A549 (cell line): ENCODE results near the gene LRRC2. TPM values are rescaled to one million over a fixed set of nuclear protein-coding genes. Genes with fewer than 3 reads are reported as not detected.

Source experiments
- ATAC-seq, 2 experiments: fragments of 200-7000 bp in 1 of 2; fragments of >200 bp in 1 of 2; cut with Nextera tagmentation in 1 of 2; cut with Tn5 transposase in 1 of 2; 3 replicates each; pipeline versions ENCODE4 v1.8.0 to v1.9.1; 2018 to 2020; ENCODE audit warnings: mild to moderate bottlenecking in 1 of 2, moderate library complexity in 1 of 2
- CTCF ChIA-PET: fragments of 300-600 bp; sonication (Branson Sonifier 250); formaldehyde crosslinking; extraction: SDS; loops from one replicate; lab custom pipeline; 2021; ENCODE audit warnings: antibody characterized with exemption, inconsistent platforms; lab: Yijun Ruan, JAX
- POLR2A ChIA-PET: fragments of 350-600 bp; formaldehyde crosslinking; extraction: SDS; loops from one replicate; lab custom pipeline; 2021; ENCODE audit warnings: antibody characterized with exemption, inconsistent platforms; lab: Yijun Ruan, JAX
- DNase-seq, 2 experiments: peaks; one replicate each; pipeline versions ENCODE4 v3.0.0 to v3.0.0-alpha.2; 2011 to 2016; ENCODE audit warnings: low read depth in 1 of 2, low spot score in 1 of 2
- FAIRE-seq: peaks from 2 replicates; lab custom pipeline; 2011; peaks lifted over from hg19 to GRCh38; lab: Jason Lieb, UNC
- H3K27ac ChIP-seq, 2 experiments: fragments of >200 bp; sonication (Bioruptor Twin); formaldehyde crosslinking; 3 replicates each; pipeline ENCODE4 v1.5.1; 2016 to 2017
- H3K4me1 ChIP-seq: fragments of >200 bp; sonication (Bioruptor Twin); formaldehyde crosslinking; 3 replicates; pipeline ENCODE4 v1.6.1; 2016
- H3K4me2 ChIP-seq: fragments of >200 bp; sonication (Bioruptor Twin); formaldehyde crosslinking; 3 replicates; pipeline ENCODE4 v1.6.1; 2016
- H3K4me3 ChIP-seq: fragments of >200 bp; sonication (Bioruptor Twin); formaldehyde crosslinking; 3 replicates; pipeline ENCODE4 v1.5.1; 2016
- H3K9me3 ChIP-seq: fragments of >200 bp; sonication (Bioruptor Twin); formaldehyde crosslinking; 3 replicates; pipeline ENCODE4 v1.6.1; 2016
- BHLHE40 ChIP-seq: IDR thresholded peaks from 2 replicates; pipeline ENCODE4 v1.6.1; 2012; ENCODE audit warnings: low read depth, low read length, inconsistent platforms
- CBX8 ChIP-seq: fragments of 200-600 bp; sonication (generic); IDR thresholded peaks from 2 replicates; pipeline ENCODE4 v1.6.1; 2016
- CTCF ChIP-seq: fragments of >200 bp; sonication (Bioruptor Twin); formaldehyde crosslinking; IDR thresholded peaks from 3 replicates; pipeline ENCODE4 v1.5.1; 2016
- EP300 ChIP-seq, 2 experiments: fragments of >200 bp; sonication (Bioruptor Twin); formaldehyde crosslinking; IDR thresholded peaks; 2 replicates in 1 of 2; 3 replicates in 1 of 2; pipeline ENCODE4 v1.6.1; 2016 to 2017
- FOSL2 ChIP-seq, 2 experiments: fragments of 450-650 bp in 1 of 2; fragments of >200 bp in 1 of 2; sonication (Bioruptor Twin) in 1 of 2; formaldehyde crosslinking; IDR thresholded peaks; 2 replicates each; pipeline versions ENCODE4 v1.5.0 to v1.6.1; 2016 to 2020; ENCODE audit warnings: mild to moderate bottlenecking in 1 of 2, moderate library complexity in 1 of 2
- HDAC2 ChIP-seq: fragments of 200-600 bp; sonication (generic); IDR thresholded peaks from 2 replicates; pipeline ENCODE4 v1.6.1; 2016
- HMGXB4 ChIP-seq: fragments of 250-450 bp; sonication (Bioruptor Pico); IDR thresholded peaks from 2 replicates; pipeline ENCODE4 v1.5.0; 2021; ENCODE audit warnings: mild to moderate bottlenecking, moderate library complexity, borderline replicate concordance
- JUN ChIP-seq, 2 experiments: fragments of >200 bp; sonication (Bioruptor Twin); formaldehyde crosslinking; IDR thresholded peaks; 2 replicates in 1 of 2; 3 replicates in 1 of 2; pipeline ENCODE4 v1.6.1; 2016 to 2017
- JUNB ChIP-seq: fragments of >200 bp; sonication (Bioruptor Twin); formaldehyde crosslinking; IDR thresholded peaks from 2 replicates; pipeline ENCODE4 v1.6.1; 2016
- POLR2A ChIP-seq: IDR thresholded peaks from 2 replicates; pipeline ENCODE4 v1.6.1; 2012; ENCODE audit warnings: mild to moderate bottlenecking, low read length
- RAD21 ChIP-seq, 2 experiments: fragments of >200 bp in 1 of 2; sonication (Bioruptor Twin) in 1 of 2; formaldehyde crosslinking in 1 of 2; IDR thresholded peaks in 1 of 2; conservative IDR thresholded peaks in 1 of 2; 2 replicates in 1 of 2; 3 replicates in 1 of 2; pipeline ENCODE4 v1.6.1; 2012 to 2018; ENCODE audit warnings: inconsistent platforms in 1 of 2
- SMC3 ChIP-seq: fragments of >200 bp; sonication (Bioruptor Twin); formaldehyde crosslinking; IDR thresholded peaks from 3 replicates; pipeline ENCODE4 v1.6.1; 2018; ENCODE audit warnings: inconsistent platforms
- TFCP2L1 ChIP-seq: fragments of 250-450 bp; sonication (Bioruptor Pico); IDR thresholded peaks from 2 replicates; pipeline ENCODE4 v1.5.0; 2021; ENCODE audit warnings: mild to moderate bottlenecking
- TP53 ChIP-seq: fragments of 250-450 bp; sonication (Bioruptor Pico); IDR thresholded peaks from 2 replicates; pipeline ENCODE4 v1.5.0; 2021; ENCODE audit warnings: mild to moderate bottlenecking, moderate library complexity
- USF2 ChIP-seq: fragments of 450-650 bp; IDR thresholded peaks from 2 replicates; pipeline ENCODE4 v1.6.1; 2014; ENCODE audit warnings: antibody characterized with exemption
- WGBS: methylation state at CpG from one replicate; pipeline ENCODE4 v1.1.6; 2017; ENCODE audit errors: missing lambda C conversion rate; 5-methylcytosine and 5-hydroxymethylcytosine counted together
- polyA plus RNA-seq, 4 experiments: library from polyadenylated mRNA; depleted of rRNA in 3 of 4; stranded (reverse); fragments of >200 nt; fragmentation: RNase III in 1 of 4; extraction: RNeasy Plus Mini Kit Qiagen cat#74134 plus additional on column Dnase treatment in 1 of 4; gene quantifications; 2 replicates in 3 of 4; 3 replicates in 1 of 4; pipeline ENCODE4 v1.2.3, GENCODE V29; 2011 to 2017
- TF ChIP-seq, protein P1 (sequence below): IDR thresholded peaks from 2 replicates; pipeline ENCODE4 v1.6.1; 2012
- TF ChIP-seq, protein P2 (sequence below): IDR thresholded peaks from 2 replicates; pipeline ENCODE4 v1.6.1; 2012

The LRRC2 gene
- polyA plus RNA-seq, 2 of the 4 experiments (the other 2 are of a cell fraction): not detected

DNA sequence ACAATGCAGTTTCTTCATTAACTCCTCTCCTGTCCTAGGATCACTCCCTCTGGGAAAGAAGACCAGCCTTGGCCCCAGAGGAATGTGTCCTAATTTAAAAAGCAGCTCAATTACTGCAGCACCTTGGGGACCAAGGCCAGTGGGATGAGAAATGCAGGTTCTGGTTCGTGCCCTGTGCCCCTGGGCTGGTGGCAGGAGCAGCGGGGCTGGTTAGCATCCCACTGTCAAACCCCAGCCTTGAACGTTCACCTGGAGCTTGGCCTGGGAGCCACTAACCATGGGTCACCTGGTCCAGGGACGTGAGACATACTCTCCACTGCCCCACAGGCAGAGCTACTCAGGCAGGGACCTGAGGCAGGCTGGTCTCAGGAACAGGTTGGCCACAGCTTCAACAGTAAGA, 76.7 kb downstream of the LRRC2 start:
- TF ChIP-seq JUN (IDR thresholded peaks at IDR 0.05): no peak
- TF ChIP-seq EP300 (IDR thresholded peaks at IDR 0.05): no peak
- TF ChIP-seq HDAC2: no peak
- TF ChIP-seq HMGXB4 (CRISPR knock-in tag): no peak
- CTCF ChIA-PET: interaction anchor here (0.6 to 7.0 kb wide), 39 partner anchors 9 to 1467 kb away, joined by 3 to 100 read pairs (median 6); partner anchors contain the start of genes ALS2CL, LRRC2 and RTP3
- Histone ChIP-seq H3K4me2 (no peak overlapping the region), H3K4me3 (no peak overlapping the region), H3K27ac (no peak overlapping the region), H3K4me1 (no peaks in the 10 kb centered on the region), H3K9me3 (no peaks in the 10 kb centered on the region)
- ATAC-seq (no peak), FAIRE-seq (no peak), DNase-seq (no peak)
- POLR2A ChIA-PET: no interaction called here
- WGBS: 0% methylated on average over 2 of the region's 4 CpGs

- FAIRE-seq (no peak), DNase-seq (peak; percentile 84 to 86), ATAC-seq (peak; percentile 97 to 99)
- no peak overlapping the region for H3K27ac ChIP-seq
- peak overlapping the region; percentile 70 for H3K4me2 ChIP-seq
- no peak overlapping the region for H3K4me3 ChIP-seq
- no peaks in the 10 kb centered on the region for H3K9me3 ChIP-seq
- ChIA-PET POLR2A (interaction anchor here (0.6 kb wide), 1 partner anchor 141 kb away, joined by 3 read pairs; no protein-coding TSS in a partner anchor), CTCF (interaction anchor here (0.6 to 7.0 kb wide), 48 partner anchors 8 to 1468 kb away, joined by 3 to 100 read pairs (median 5); partner anchors contain the start of genes ALS2CL, LRRC2 and RTP3)
- TF ChIP-seq, protein P1, sequence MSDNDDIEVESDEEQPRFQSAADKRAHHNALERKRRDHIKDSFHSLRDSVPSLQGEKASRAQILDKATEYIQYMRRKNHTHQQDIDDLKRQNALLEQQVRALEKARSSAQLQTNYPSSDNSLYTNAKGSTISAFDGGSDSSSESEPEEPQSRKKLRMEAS: peak; percentile 39; the same call in 1 of the 2 replicates
- TF ChIP-seq RAD21 (conservative IDR thresholded peaks at IDR 0.05 in 1 of 2, IDR thresholded peaks at IDR 0.05 in 1 of 2) (peak; percentile 91 to 94), TP53 (CRISPR knock-in tag) (no peak), CBX8 (no peak), SMC3 (peak; percentile 93), TFCP2L1 (CRISPR knock-in tag) (no peak), CTCF (peak; percentile 90)
- 24% methylated on average over 6 of the region's 26 CpGs for WGBS
- H3K4me1 ChIP-seq: no peaks in the 10 kb centered on the region
These were observed 77.3 kb downstream of the LRRC2 start for GRCh38 chr3:46488735-46489361.

GRCh38 chr3:46485779-46486175, 80.3 kb downstream of the LRRC2 start:
- Histone ChIP-seq H3K4me1 (no peaks in the 10 kb centered on the region), H3K4me2 (no peak overlapping the region), H3K27ac (no peak overlapping the region), H3K4me3 (no peak overlapping the region), H3K9me3 (no peaks in the 10 kb centered on the region)
- DNase-seq: no peak
- no peak for TF ChIP-seq POLR2A
- TF ChIP-seq JUNB: no peak
- TF ChIP-seq, protein P2, sequence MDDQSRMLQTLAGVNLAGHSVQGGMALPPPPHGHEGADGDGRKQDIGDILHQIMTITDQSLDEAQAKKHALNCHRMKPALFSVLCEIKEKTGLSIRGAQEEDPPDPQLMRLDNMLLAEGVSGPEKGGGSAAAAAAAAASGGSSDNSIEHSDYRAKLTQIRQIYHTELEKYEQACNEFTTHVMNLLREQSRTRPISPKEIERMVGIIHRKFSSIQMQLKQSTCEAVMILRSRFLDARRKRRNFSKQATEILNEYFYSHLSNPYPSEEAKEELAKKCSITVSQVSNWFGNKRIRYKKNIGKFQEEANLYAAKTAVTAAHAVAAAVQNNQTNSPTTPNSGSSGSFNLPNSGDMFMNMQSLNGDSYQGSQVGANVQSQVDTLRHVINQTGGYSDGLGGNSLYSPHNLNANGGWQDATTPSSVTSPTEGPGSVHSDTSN: no peak
- no peak for TF ChIP-seq FOSL2 (IDR thresholded peaks at IDR 0.05)
- TF ChIP-seq FOSL2 (CRISPR knock-in tag; IDR thresholded peaks at IDR 0.05): no peak
- TF ChIP-seq CBX8: no peak
- TF ChIP-seq BHLHE40: no peak
- no peak for TF ChIP-seq USF2
- no peak for FAIRE-seq
- ChIA-PET POLR2A (no interaction called here), CTCF (interaction anchor here (0.7 to 7.0 kb wide), 3 partner anchors 73 to 144 kb away, joined by 4 to 100 read pairs (median 90); no protein-coding TSS in a partner anchor)
- ATAC-seq: no peak
- 55% methylated on average over 4 of the region's 4 CpGs for WGBS
